Iris pigment epithelial cell (primary cell): ENCODE measurements around the gene LIMS2.

Experiments used
- DNase-seq: peaks from one replicate; pipeline ENCODE4 v3.0.0-alpha.2; 2011; ENCODE audit warnings: low read depth

Gene LIMS2

DNA sequence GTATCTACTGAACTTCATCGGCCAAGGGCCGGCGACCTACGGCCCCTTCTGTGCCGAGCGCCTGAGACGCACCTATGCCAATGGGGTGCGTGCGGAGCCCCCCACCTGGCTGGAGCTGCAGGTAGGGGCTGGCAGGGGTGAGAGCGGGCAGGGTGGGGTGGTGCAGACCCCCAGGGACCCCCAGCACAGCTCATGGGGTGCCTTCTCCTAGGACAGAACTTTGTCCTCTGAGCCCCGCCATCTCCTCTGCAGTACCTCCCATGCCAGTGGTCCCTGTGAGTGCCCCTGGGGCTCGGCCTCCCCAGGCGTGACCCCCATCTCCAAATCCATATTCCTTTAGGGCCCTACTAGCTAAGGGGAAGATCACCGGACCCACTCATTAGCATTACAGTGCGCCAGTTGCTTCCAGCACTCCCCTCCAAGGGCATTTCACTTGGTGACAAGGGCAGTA lies 53.3 kb downstream of the LIMS2 start:
- DNase-seq, result no peak

DNA sequence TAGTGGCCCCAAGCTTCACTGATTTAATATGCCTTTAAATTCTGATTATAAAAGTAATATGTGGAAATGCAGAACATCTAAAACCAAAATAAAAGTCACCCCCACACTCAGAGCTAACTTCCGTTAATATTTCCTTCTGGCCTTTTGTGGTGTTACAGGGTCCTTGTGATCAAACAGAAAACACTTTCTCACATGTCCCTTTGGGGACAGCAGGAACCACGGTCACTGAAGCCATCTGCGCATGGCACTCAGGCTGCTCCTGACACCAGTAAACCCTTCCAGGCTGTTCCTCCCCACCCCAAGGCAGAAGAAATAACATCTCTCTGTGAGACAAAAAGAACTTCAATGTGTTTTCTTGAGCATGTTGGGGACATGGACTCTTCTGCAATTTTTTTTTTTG lies 54.5 kb downstream of the LIMS2 start:
- DNase-seq, result no peak

- no peak for DNase-seq
These were observed 55.2 kb downstream of the LIMS2 start for GRCh38 chr2:127619877-127620705.

DNA sequence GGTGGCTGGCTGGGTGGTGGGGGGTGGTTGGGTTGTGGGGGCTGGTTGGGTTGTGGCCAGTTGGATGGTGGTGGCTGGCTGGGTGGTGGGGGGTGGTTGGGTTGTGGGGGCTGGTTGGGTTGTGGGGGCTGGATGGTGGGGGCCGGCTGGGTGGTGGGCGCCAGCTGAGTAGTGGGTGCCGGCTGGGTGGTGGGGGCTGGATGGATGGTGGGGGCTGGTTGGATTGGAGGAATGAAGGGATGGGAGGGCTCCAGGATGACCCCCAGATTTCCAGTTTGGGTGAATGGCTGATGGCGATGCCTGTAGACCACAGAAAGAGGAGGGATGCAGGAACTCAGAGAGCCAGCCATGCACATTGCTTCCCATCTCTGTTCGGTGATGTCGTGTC lies 56.1 kb downstream of the LIMS2 start:
- no peak for DNase-seq

DNA sequence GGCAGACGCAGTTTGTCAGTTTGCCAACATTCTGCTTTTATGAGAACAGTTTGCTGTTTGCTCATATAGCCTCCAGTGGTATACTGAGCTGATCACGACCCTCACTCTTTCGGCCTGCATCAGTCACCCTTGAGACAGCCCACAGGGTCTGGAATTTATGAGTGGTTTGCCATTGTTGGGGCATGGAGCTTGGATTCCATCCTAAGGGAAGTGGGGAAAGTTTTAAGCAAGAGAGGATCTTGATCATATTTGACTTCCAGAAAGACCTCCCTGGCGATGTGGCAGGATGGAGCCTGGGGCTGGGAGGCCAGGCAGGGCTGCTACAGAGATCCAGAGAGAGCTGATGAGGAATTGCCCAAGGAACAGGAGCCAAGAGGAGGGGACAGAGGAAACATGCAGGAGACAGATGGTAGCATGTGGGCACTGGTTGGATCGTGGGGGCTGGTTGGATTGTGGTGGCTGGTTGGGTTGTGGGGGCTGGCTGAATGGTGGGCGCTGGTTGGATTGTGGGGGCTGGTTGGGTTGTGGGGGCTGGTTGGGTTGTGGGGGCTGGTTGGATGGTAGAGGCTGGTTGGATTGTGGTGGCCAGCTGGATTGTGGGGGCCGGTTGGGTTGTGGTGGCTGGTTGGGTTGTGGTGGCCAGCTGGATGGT lies 56.7 kb downstream of the LIMS2 start:
- no peak for DNase-seq

DNA sequence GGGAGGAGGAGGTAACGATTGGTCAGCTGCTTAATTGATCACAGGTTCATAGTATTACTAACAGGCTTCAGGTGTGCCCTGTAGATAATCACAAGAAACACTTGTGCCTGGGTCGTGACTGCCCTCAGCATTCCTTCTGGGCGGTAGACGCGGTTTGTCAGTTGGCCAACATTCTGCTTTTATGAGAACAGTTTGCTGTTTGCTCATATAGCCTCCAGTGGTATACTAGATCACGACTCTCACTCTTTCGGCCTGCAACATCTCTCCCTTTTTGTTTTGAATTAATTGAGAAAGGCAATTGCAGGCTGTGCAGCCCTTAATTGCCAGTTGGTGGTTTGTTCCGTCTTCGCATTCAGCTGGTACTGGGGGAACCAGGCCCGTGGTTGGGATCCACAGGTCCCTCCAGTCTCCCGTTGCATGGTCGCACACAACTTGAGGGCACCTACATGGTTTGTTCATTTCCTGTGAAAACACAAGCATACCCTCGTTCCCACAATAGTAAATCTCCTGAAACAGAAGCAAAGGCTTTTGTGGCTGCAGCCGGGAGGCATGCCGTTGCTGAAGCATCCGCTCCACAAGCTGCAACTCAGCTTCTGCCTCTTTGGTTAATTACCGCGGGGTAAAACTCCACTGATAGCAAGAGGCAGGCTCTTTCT lies 59.7 kb downstream of the LIMS2 start:
- DNase-seq, result no peak

DNA sequence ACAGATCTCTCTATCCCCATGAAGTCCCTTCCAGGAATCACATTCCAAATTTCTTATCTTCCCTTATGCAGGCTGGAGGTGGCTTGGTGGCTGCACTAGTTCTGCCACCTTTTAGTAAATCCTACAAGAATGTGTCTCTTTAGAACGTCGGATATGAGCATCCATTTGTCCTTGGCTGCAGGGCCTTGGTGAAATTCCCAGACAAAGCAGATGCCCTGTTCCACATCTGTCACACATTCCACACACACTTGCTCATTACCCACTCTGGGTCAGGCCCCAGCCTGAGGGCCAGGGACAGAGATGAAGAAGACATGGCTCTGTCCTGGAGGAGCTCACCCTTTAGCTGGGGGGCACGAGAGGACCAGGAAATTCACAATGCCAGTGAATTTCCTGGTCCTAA lies 60.6 kb downstream of the LIMS2 start:
- no peak for DNase-seq

DNA sequence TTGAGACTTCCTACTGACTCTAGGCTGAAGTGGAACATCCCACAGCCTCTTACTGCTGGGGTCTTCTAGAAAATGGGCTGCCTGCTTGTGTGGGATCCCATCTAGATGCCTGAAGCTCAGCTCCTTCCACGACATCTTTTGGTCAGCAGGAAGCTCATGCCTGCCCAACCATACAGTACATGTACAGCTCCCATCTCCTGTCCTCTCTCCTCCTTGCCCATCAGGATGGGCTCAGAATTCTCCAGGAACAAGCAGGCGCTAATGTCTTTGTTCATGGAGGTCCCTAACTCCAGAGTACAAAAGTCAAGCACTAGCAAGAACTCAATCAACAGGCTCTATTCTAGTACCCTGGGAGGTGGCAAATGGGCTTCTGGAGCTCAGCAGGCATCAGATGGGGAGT lies 61.1 kb downstream of the LIMS2 start:
- DNase-seq, result no peak

GRCh38 chr2:127612111-127612822 lies 63.1 kb downstream of the LIMS2 start:
- DNase-seq, result no peak

DNA sequence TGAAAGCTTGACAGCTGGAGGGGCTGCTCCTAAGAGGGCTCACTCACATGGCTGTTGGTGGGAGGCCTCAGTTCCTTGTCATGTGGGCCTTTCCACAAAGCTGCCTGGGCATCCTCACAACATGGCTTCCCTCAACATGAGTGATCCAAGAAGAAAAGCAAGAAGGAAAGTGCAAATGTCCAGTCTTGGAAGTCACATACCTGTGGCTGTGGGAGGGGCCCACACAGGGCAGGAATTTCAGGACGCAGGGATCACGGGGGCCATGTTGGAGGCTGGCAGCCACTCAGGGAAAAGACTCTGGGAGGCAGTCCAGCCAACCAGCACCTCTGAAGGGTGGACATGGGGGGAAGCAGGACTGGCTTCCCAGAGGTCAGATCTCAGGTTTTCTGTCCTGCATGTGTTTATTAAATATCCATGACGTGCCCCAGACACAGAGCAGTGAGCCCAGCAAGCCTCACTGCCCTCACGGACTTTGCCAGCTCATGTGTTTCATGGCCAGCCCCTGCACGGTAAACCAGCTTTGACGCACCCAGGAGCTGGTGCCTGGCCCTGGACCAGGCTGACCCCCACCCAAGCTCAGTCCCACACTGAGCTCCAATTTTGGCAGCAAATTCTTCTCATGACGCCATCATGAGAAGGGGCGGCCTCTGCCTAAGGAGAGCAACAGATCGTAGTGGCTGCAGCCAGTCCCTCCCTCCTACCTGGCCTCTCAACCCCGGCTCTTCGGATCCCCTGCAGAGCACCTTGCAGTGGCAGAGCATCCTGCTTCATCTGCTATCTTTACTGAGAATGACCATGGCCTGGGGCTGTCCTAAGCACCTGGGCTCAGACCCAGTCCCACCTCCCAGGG lies 64.0 kb downstream of the LIMS2 start:
- DNase-seq, result no peak

DNA sequence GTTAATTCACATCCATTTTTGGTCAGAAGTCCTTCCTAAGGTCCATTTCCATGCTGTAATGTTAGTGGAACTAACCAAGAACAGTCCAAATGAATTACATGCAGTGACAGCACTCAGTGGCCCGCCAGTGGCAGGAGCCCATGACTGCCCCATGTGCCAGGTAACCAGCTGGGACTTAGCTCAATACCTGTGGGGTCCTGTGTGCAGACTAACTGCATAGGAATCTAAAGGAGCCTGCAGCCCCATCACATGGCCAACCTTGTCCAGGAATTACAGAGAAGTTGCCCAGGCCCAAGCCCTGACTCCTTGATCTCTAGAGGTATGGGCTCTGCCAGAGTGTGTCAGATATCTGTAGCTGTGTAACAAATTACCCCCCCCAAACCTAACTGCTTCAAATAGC lies 64.8 kb downstream of the LIMS2 start:
- DNase-seq, result no peak

GRCh38 chr2:127609818-127610217 lies 65.5 kb downstream of the LIMS2 start:
- no peak for DNase-seq

DNA sequence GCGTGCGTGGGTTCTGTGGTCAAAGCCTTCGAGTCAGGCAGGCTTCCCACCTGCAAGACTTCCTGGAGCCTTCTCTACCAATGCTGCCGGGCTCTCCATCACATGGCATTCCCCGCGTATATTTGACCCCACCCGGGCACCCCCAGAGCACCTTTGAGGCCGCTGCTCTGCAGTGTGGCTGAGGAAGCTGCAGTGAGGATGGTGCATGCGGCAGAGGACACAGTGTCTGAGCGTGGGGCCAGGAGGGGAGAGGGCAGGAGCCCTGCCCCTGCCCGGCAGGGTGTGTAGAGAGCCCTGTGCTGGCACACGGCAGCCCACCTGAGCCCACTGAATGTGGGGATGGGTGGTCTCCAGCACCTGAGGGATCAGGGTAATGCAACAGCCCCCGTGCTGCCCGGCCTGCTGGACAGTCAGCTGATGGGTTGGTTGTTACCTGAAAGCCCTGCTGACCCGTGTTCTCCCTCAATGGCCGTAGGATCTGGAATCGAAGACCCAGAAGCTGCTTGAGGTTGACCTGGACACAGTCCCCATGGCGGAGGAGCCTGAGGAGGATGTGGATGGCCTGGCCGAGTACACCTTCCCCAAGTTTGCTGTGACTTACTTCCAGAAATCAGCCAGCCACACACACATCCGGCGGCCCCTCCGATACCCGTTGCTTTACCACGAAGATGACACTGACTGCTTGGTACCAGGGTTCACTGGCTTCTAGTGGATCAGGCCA lies 66.1 kb downstream of the LIMS2 start:
- no peak for DNase-seq

DNA sequence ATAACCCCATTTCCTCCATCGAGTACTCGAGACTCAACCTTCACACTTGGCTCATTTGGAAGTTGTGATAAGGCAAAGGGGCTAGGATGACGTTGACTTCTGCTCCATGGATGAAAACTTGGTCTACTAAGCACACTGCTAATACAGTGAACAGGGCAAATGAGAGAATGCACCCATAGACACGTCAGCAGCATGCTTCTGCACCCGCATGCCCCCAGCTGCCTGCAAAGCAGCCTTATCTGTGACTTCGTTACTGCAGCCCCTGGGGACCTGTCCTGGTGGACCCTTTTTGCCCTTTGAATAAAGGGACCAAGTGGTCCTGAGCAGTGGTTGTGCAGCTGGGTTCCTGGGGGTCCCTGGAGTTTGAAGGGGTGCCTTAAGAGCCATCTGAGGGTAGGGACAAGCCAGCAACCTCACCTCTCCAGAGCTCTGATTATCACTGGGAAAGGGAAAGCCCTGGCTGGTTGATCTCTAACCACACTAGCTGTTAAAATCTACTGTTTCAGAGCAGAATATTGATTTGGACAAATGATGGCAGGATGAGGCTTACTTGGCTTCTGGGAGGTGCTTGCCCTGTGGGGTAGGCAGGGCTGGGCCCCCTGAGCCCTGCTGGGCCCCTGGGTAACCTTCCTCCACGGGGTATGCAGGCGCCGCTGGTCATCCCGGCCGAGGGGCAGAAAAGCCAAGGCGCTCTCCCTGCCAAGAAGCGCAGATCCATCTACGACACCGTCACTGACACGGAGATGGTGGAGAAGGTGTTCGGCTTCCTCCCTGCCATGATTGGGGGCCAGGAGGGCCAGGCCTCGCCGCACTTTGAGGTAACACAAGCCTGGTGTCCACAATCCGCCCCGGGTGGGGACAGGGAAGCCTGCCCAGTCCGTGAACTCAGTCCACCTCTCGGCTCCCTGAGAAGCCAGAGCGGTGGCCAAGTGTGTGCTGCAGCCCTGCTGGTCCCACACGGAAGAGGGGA lies 67.0 kb downstream of the LIMS2 start:
- no peak for DNase-seq

DNA sequence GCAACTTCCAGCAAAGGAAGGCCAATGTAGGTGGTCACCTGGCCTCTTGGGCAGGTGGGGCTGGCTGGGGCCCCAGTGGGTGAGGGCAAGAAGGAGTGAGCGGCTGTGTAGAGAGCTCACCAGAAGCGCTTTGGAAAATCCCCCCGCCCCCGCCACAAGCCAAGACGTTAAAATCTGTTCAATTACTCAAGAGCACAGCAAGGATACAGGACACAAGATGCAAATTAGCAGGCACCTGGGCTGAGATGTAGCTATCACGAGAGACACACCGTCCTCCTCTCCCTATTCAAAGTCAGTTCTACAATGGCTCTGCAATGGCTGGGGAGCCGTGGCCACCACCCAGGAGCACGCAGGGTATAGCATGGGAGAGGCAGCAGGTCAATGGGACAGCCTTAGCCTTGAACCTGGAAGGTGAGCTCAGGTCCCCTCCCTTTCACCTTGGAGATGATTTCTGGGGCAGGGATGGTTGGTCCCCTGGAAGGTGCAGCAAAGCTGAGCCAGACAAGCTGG lies 67.9 kb downstream of the LIMS2 start:
- DNase-seq, result no peak

GRCh38 chr2:127606625-127607398 lies 68.5 kb downstream of the LIMS2 start:
- DNase-seq, result no peak

GRCh38 chr2:127605691-127606263 lies 69.6 kb downstream of the LIMS2 start:
- DNase-seq, result no peak

DNA sequence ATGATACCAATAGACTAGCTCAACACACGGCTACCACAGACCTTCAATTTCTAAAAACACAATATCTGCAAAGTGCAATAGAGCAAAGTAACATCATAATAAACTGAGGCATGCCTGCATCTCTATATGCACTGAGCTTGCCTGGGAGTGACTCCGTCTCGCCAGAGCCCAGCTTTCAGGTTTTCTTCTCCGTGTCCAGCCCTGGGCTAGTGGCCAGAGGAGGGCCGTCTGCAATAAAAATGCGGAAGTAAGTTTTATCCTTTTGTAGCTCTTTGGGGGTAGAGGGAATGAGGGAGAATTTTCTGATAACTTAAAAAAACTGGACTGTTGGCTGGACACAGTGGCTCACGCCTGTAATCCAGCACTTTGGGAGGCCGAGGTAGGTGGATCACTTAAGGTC lies 70.3 kb downstream of the LIMS2 start:
- DNase-seq, result no peak
